Panc1 (cell line): Measurements from ENCODE around the gene LDAF1. TPM values are rescaled to one million over a fixed set of nuclear protein-coding genes. Genes with fewer than 3 reads are reported as not detected.
A peak's percentile ranks its signal among the peaks of the same experiment; 100 is the strongest.

Source experiments
- ATAC-seq: fragments of 200-7000 bp; cut with Tn5 transposase; 2 replicates; pipeline ENCODE4 v1.9.1; 2020; ENCODE audit warnings: mild to moderate bottlenecking, moderate library complexity
- BruUV-seq: library from RNA; stranded (reverse); fragments of 400-500 nt; replicated peaks from 2 replicates; lab custom pipeline; 2021; lab: Mats Ljungman, UMichigan
- CTCF ChIA-PET: fragments of 300-600 bp; sonication (Branson Sonifier 250); formaldehyde crosslinking; loops from one replicate; lab custom pipeline; 2022; ENCODE audit warnings: antibody characterized with exemption; lab: Charles Lee
- POLR2A ChIA-PET: fragments of 300-600 bp; sonication (Branson Sonifier 250); formaldehyde crosslinking; loops from one replicate; lab custom pipeline; 2022; ENCODE audit warnings: antibody characterized with exemption; lab: Charles Lee
- DNase-seq: peaks from one replicate; pipeline ENCODE4 v3.0.0-alpha.2; 2010; ENCODE audit warnings: low read depth, low spot score
- H3K27ac ChIP-seq: 2 replicates; pipeline ENCODE4 v1.5.1; 2011; ENCODE audit warnings: mild to moderate bottlenecking, low read length, inconsistent platforms
- H3K27me3 ChIP-seq: fragments of 200-500 bp; sonication (Bioruptor generic); 2 replicates; pipeline ENCODE4 v1.6.0; 2014; ENCODE audit warnings: low read length, inconsistent platforms; ENCODE audit not compliant: control insufficient read depth, insufficient read depth
- H3K36me3 ChIP-seq: fragments of 200-500 bp; sonication (Bioruptor generic); 2 replicates; pipeline ENCODE4 v1.5.1; 2014; ENCODE audit warnings: inconsistent platforms, mild to moderate bottlenecking, low read length, moderate library complexity; ENCODE audit not compliant: control insufficient read depth, insufficient read depth
- H3K4me1 ChIP-seq: 2 replicates; pipeline ENCODE4 v1.5.1; 2011; ENCODE audit warnings: inconsistent platforms, mild to moderate bottlenecking, low read length, moderate library complexity; ENCODE audit not compliant: control insufficient read depth, insufficient read depth
- H3K4me3 ChIP-seq, 2 experiments: 2 replicates each; pipeline ENCODE4 v1.5.1; 2011 to 2012; ENCODE audit warnings: low read depth in 2 of 2, low read length in 2 of 2, mild to moderate bottlenecking in 2 of 2, inconsistent platforms in 1 of 2, moderate library complexity in 1 of 2
- H3K9me3 ChIP-seq: fragments of 200-500 bp; sonication (Bioruptor generic); 2 replicates; pipeline ENCODE4 v1.5.1; 2014; ENCODE audit warnings: low read depth, mild to moderate bottlenecking, inconsistent platforms, low read length, moderate library complexity; ENCODE audit not compliant: control insufficient read depth, insufficient read depth
- POLR2AphosphoS5 ChIP-seq: IDR thresholded peaks from 2 replicates; pipeline ENCODE4 v1.6.1; 2012; ENCODE audit warnings: mild to moderate bottlenecking, low read depth, low read length, moderate library complexity
- REST ChIP-seq, 2 experiments: IDR thresholded peaks; 2 replicates each; pipeline ENCODE4 v1.6.1; 2011 to 2012; ENCODE audit warnings: low read depth in 2 of 2, control low read depth in 1 of 2, low read length in 1 of 2, mild to moderate bottlenecking in 1 of 2, moderate library complexity in 1 of 2; ENCODE audit not compliant: insufficient read depth in 1 of 2
- SIN3A ChIP-seq: IDR thresholded peaks from 2 replicates; pipeline ENCODE4 v1.6.1; 2012; ENCODE audit warnings: low read depth, mild to moderate bottlenecking, low read length, moderate library complexity, borderline replicate concordance; ENCODE audit not compliant: insufficient read depth
- TCF7L2 ChIP-seq: IDR thresholded peaks from 2 replicates; pipeline ENCODE4 v1.6.1; 2011; ENCODE audit warnings: mild to moderate bottlenecking, low read depth, low read length, inconsistent platforms
- in situ Hi-C: cut with HindIII; loops from 2 replicates; pipeline ENCODE4 v1.10.0; 2016; ENCODE audit warnings: low sequenced_read_pairs, low pct_unique_long_range_greater_than_20kb
- intact Hi-C: fragments of 100-400 bp; cut with micrococcal nuclease; formaldehyde crosslinking; loops from one replicate; pipeline ENCODE4 v1.10.0; 2022; ENCODE audit not compliant: unreplicated experiment
- total RNA-seq: library from RNA; stranded (reverse); gene quantifications from one replicate; pipeline ENCODE4 v1.2.1, GENCODE V29; 2021; ENCODE audit not compliant: unreplicated experiment
- TF ChIP-seq, protein P1 (sequence below): fragments of 450-650 bp; IDR thresholded peaks from 2 replicates; pipeline ENCODE4 v1.5.1; 2017; ENCODE audit warnings: mild to moderate bottlenecking

Gene LDAF1
- total RNA-seq, 1 experiment from 2014 or later, result 15.2 TPM

- ATAC-seq (no peak), DNase-seq (no peak)
- Histone ChIP-seq H3K27ac (no peak overlapping the region), H3K4me1 (no peaks in the 10 kb centered on the region), H3K9me3 (no peaks in the 10 kb centered on the region), H3K36me3 (no peaks in the 10 kb centered on the region; the same call in 1 of the 2 replicates), H3K27me3 (no peaks in the 10 kb centered on the region), H3K4me3 (no peak overlapping the region)
- intact Hi-C loops, result no loop called here
- in situ Hi-C loops, result no loop called here
- ChIA-PET POLR2A (no interaction called here), CTCF (no interaction called here)
- TF ChIP-seq TCF7L2 (no peak), REST (IDR thresholded peaks at IDR 0.05; ENCODE audit: insufficient read depth in 1 of 2, low read depth in 2 of 2, low read length in 1 of 2) (peak; percentile 77 to 81), SIN3A (no peak)
- no TSS peak for BruUV-seq
Measured at GRCh38 chr16:21166561-21166961, 8.1 kb downstream of the LDAF1 start.

- Histone ChIP-seq H3K4me3 (no peak overlapping the region), H3K4me1 (no peaks in the 10 kb centered on the region), H3K27ac (no peak overlapping the region), H3K36me3 (no peaks in the 10 kb centered on the region), H3K27me3 (no peaks in the 10 kb centered on the region), H3K9me3 (no peaks in the 10 kb centered on the region)
- ChIA-PET CTCF (interaction anchor here (0.6 to 0.7 kb wide), 2 partner anchors 47 to 88 kb away, joined by 4 to 8 read pairs; no protein-coding TSS in a partner anchor), POLR2A (no interaction called here)
- BruUV-seq, result no TSS peak
- intact Hi-C loops (no loop called here), in situ Hi-C loops (no loop called here)
- DNase-seq (peak; percentile 83), ATAC-seq (peak; percentile 68; the same call in 1 of the 2 replicates)
- TF ChIP-seq TCF7L2 (no peak), POLR2AphosphoS5 (no peak), REST (IDR thresholded peaks at IDR 0.05; ENCODE audit: insufficient read depth in 1 of 2, low read depth in 2 of 2, low read length in 1 of 2) (no peak), SIN3A (no peak)
- TF ChIP-seq, protein P1, sequence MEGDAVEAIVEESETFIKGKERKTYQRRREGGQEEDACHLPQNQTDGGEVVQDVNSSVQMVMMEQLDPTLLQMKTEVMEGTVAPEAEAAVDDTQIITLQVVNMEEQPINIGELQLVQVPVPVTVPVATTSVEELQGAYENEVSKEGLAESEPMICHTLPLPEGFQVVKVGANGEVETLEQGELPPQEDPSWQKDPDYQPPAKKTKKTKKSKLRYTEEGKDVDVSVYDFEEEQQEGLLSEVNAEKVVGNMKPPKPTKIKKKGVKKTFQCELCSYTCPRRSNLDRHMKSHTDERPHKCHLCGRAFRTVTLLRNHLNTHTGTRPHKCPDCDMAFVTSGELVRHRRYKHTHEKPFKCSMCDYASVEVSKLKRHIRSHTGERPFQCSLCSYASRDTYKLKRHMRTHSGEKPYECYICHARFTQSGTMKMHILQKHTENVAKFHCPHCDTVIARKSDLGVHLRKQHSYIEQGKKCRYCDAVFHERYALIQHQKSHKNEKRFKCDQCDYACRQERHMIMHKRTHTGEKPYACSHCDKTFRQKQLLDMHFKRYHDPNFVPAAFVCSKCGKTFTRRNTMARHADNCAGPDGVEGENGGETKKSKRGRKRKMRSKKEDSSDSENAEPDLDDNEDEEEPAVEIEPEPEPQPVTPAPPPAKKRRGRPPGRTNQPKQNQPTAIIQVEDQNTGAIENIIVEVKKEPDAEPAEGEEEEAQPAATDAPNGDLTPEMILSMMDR, result no peak
Measured at GRCh38 chr16:21167360-21167759, 8.9 kb downstream of the LDAF1 start.
